Right lobe of liver (tissue), 6 donors: Measurements from ENCODE around the gene EIF4E3. TPM values are rescaled to one million over a fixed set of nuclear protein-coding genes. Genes with fewer than 3 reads are reported as not detected.

ENCODE experiments used
- ATAC-seq, 4 donors: fragments of 200-7000 bp; cut with Tn5 transposase; one replicate each; pipeline ENCODE4 v1.9.1; 2020; ENCODE audit warnings: mild to moderate bottlenecking in 4 of 4, moderate library complexity in 4 of 4
- DNase-seq, 3 donors: peaks; one replicate each; pipeline ENCODE4 v3.0.0-alpha.2; 2020
- H3K27ac ChIP-seq, 3 donors: fragments of 200-600 bp; one replicate each; pipeline ENCODE4 v1.8.0; 2022
- H3K27me3 ChIP-seq, 2 donors: fragments of 200-600 bp; one replicate each; pipeline ENCODE4 v1.8.0; 2022
- H3K36me3 ChIP-seq, 4 donors: fragments of 200-600 bp; sonication (generic) in 1 of 4; one replicate each; pipeline versions ENCODE4 v1.5.1 to v1.8.0; 2017 to 2022; ENCODE audit warnings: control low read depth in 1 of 4
- H3K4me1 ChIP-seq, 4 donors: fragments of 200-600 bp; sonication (generic) in 1 of 4; one replicate each; pipeline versions ENCODE4 v1.5.1 to v1.8.0; 2017 to 2022; ENCODE audit warnings: control low read depth in 1 of 4
- H3K4me3 ChIP-seq, 3 donors: fragments of 200-600 bp; one replicate each; pipeline ENCODE4 v1.8.0; 2022
- H3K9me3 ChIP-seq, 4 donors: fragments of 200-600 bp; sonication (generic) in 1 of 4; one replicate each; pipeline versions ENCODE4 v1.5.1 to v1.8.0; 2017 to 2022; ENCODE audit warnings: control low read depth in 1 of 4
- POLR2A ChIP-seq: fragments of 450-650 bp; IDR thresholded peaks from one replicate; pipeline ENCODE4 v1.6.1; 2017; ENCODE audit warnings: antibody characterized with exemption, mild to moderate bottlenecking
- WGBS: methylation state at CpG from one replicate; pipeline ENCODE4 v1.1.6; 2018; ENCODE audit warnings: low coverage, low lambda C conversion rate; ENCODE audit not compliant: insufficient coverage; ENCODE audit errors: missing lambda C conversion rate; 5-methylcytosine and 5-hydroxymethylcytosine counted together
- intact Hi-C, 2 donors: fragments of 100-400 bp; cut with DNase I; formaldehyde crosslinking; loops; one replicate each; pipeline versions ENCODE4 v1.11.2 to v1.14.1; 2022
- total RNA-seq, 6 experiments: library from RNA; depleted of rRNA in 2 of 6; stranded (reverse); fragments of >200 nt in 2 of 6; fragmentation: NEBNext Ultra II Directional in 3 of 6; extraction: Animal tissue kit (Norgen Biotek cat#: 25700) in 3 of 6; gene quantifications; one replicate each; pipeline versions ENCODE4 v1.1.0 to v1.2.4, GENCODE V29; 2016 to 2023
- TF ChIP-seq, protein P1 (sequence below), 4 donors: fragments of 200-600 bp in 3 of 4; fragments of 450-650 bp in 1 of 4; IDR thresholded peaks; one replicate each; pipeline versions ENCODE4 v1.5.1 to v1.8.0; 2016 to 2022; ENCODE audit warnings: antibody characterized with exemption in 4 of 4, mild to moderate bottlenecking in 2 of 4
- donor health status: DM: no; HTN: yes; CAD: no.
- donor health status: DM: no; HTN: no; CAD: no.
- donor health status: DM: no; HTN: no; CAD: no.
- donor health status: DM: no; HTN: yes; CAD: no.
- donor health status: DM: no; HTN: yes; CAD: no.

Gene EIF4E3
- total RNA-seq, 6 experiments from 2014 or later, result 6.4 to 12.2 (median 8.2) TPM

DNA sequence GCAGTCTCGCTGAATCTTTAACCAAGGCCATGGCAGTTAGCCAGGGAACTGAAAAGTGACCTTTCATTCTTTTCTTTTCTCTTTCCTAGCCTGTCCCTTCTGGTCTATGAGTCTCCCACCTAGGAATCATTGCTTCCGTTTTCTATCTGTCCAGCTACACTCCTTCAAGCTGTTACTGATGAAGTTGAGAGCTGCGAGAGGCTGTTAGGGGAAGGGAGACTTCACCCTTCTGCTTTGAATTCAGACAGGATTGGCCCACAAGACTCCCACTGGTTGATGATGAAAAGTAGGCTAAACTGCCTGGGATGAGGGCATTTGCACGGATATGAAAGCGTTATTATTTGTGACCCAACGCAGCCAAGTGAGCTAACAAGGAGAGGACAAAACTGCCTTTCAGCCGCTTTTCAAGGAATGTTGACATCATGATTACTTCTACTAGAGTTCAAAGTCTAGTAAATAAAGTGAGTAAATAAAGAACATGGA, 30.2 kb downstream of the EIF4E3 start:
- Histone ChIP-seq H3K27ac (peak overlapping the region in 2 of 3 donors; percentile 5 to 41), H3K36me3 (no peaks in the 10 kb centered on the region), H3K27me3 (no peaks in the 10 kb centered on the region), H3K4me1 (peaks cover 0 to 10% (median 3%) of the 10 kb centered on the region in 4 donors), H3K9me3 (no peaks in the 10 kb centered on the region), H3K4me3 (peak overlapping the region in 1 of 3 donors; percentile 2)
- WGBS, result 25% methylated on average over 7 of the region's 7 CpGs
- no peak for DNase-seq
- TF ChIP-seq, protein P1, sequence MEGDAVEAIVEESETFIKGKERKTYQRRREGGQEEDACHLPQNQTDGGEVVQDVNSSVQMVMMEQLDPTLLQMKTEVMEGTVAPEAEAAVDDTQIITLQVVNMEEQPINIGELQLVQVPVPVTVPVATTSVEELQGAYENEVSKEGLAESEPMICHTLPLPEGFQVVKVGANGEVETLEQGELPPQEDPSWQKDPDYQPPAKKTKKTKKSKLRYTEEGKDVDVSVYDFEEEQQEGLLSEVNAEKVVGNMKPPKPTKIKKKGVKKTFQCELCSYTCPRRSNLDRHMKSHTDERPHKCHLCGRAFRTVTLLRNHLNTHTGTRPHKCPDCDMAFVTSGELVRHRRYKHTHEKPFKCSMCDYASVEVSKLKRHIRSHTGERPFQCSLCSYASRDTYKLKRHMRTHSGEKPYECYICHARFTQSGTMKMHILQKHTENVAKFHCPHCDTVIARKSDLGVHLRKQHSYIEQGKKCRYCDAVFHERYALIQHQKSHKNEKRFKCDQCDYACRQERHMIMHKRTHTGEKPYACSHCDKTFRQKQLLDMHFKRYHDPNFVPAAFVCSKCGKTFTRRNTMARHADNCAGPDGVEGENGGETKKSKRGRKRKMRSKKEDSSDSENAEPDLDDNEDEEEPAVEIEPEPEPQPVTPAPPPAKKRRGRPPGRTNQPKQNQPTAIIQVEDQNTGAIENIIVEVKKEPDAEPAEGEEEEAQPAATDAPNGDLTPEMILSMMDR (IDR thresholded peaks at IDR 0.05), result no peak
- no peak for TF ChIP-seq POLR2A
- ATAC-seq, result peak; percentile 64 to 87 (median 78)
- intact Hi-C loops, result no loop called here

DNA sequence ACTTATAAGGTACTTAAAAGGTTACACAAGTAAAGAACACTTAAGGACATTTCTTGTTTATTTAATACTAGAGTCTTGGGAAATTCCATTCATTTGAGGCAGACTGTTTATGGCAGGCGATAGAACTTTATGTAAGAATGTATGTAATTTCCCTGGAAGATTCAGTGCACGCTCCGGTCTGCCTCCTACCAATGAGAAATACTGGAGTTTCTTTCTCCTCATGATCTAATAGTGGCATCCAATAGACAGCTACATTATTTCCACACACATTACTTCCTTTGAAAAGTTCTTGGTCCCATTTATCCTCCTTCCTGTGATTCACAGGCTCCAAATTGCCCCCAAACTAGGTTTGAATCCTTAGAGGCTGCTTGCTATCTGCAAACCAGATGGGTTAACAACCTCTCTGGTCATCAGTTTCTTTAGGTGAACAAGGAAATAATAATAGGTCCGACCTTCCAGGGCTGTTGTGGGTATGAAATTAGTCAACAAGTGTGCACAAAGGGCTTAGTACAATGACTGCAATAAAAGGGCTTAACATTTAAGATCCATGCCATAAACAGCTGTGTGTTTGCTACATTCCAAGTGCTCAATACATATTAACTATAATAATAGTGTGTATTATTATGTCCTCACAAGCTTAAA, 30.7 kb downstream of the EIF4E3 start:
- peak overlapping the region in 2 of 3 donors; percentile 5 to 41 for H3K27ac ChIP-seq
- no peaks in the 10 kb centered on the region for H3K27me3 ChIP-seq
- 76% methylated on average over 4 of the region's 4 CpGs for WGBS
- H3K36me3 ChIP-seq, result no peaks in the 10 kb centered on the region
- DNase-seq, result no peak
- TF ChIP-seq, protein P1 (IDR thresholded peaks at IDR 0.05), result no peak
- no peak for TF ChIP-seq POLR2A
- ATAC-seq, result peak in 1 of 4 donors; percentile 10
- no peaks in the 10 kb centered on the region for H3K9me3 ChIP-seq
- intact Hi-C loops, result no loop called here
- peaks cover 0 to 10% (median 3%) of the 10 kb centered on the region in 4 donors for H3K4me1 ChIP-seq
- no peak overlapping the region for H3K4me3 ChIP-seq

DNA sequence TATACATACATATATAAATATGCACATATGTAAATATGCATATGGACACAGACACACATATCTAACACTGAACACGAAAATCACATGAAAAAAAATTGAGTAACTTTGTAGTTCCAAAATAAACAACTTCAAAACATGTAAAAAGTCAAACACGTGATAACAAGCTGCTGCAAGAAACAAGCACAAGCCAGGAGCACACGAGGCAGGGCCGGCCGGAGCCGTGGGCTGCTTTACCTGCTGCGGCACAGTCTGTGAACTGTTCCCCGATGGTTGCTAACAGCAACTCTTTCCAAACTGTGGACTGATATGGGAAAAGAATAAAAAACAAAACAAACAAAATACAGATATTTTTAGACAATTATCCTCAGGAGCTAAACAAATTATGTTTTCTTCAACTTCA, 31.6 kb downstream of the EIF4E3 start:
- Histone ChIP-seq H3K9me3 (no peaks in the 10 kb centered on the region), H3K27ac (no peak overlapping the region), H3K27me3 (no peaks in the 10 kb centered on the region), H3K4me1 (peaks cover 0 to 10% (median 3%) of the 10 kb centered on the region in 4 donors), H3K36me3 (no peaks in the 10 kb centered on the region), H3K4me3 (no peak overlapping the region)
- ATAC-seq (peak in 1 of 4 donors; percentile 50), DNase-seq (no peak)
- intact Hi-C loops, result no loop called here
- WGBS, result 31% methylated on average over 8 of the region's 8 CpGs
- TF ChIP-seq POLR2A, result no peak
- TF ChIP-seq, protein P1 (IDR thresholded peaks at IDR 0.05), result no peak

DNA sequence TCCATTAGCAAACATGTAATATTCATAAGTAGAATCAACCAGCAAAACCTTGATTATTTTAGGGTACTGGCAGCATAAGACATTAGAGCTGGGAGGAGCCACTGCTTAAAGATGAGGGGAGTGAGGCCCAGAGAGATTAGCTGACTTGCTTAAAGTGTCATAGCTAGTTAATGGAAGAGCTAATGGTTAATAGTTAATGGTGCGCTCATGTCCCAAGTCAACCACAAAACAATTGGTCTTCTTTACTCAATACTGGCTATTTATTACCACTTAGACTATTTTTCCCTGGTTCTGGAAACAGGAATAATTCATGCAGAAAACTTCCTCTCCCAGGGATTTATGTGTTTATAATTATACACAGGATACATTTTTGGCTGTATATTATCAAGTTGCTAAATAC, 33.1 kb downstream of the EIF4E3 start:
- ATAC-seq (no peak), DNase-seq (no peak)
- no peak overlapping the region for H3K27ac ChIP-seq
- TF ChIP-seq, protein P1 (IDR thresholded peaks at IDR 0.05), result no peak
- no peak for TF ChIP-seq POLR2A
- H3K4me3 ChIP-seq, result no peak overlapping the region
- peaks cover 0 to 10% (median 3%) of the 10 kb centered on the region in 4 donors for H3K4me1 ChIP-seq
- H3K9me3 ChIP-seq, result no peaks in the 10 kb centered on the region
- 80% methylated on average over 1 of the region's 1 CpG for WGBS
- no peaks in the 10 kb centered on the region for H3K27me3 ChIP-seq
- intact Hi-C loops, result no loop called here
- H3K36me3 ChIP-seq, result no peaks in the 10 kb centered on the region
